A549 (cell line): ENCODE measurements around the gene INSYN2B. TPM values are rescaled to one million over a fixed set of nuclear protein-coding genes. Genes with fewer than 3 reads are reported as not detected.
A peak's percentile ranks its signal among the peaks of the same experiment; 100 is the strongest.
"Not testable (repeated sequence)": the region's sequence is repeated elsewhere in the genome, so short reads cannot be mapped to it uniquely, and the experiment has no call there.

Experiments used
- ATAC-seq, 2 experiments: fragments of 200-7000 bp in 1 of 2; fragments of >200 bp in 1 of 2; cut with Nextera tagmentation in 1 of 2; cut with Tn5 transposase in 1 of 2; 3 replicates each; pipeline versions ENCODE4 v1.8.0 to v1.9.1; 2018 to 2020; ENCODE audit warnings: mild to moderate bottlenecking in 1 of 2, moderate library complexity in 1 of 2
- CTCF ChIA-PET: fragments of 300-600 bp; sonication (Branson Sonifier 250); formaldehyde crosslinking; extraction: SDS; loops from one replicate; lab custom pipeline; 2021; ENCODE audit warnings: antibody characterized with exemption, inconsistent platforms; lab: Yijun Ruan, JAX
- POLR2A ChIA-PET: fragments of 350-600 bp; formaldehyde crosslinking; extraction: SDS; loops from one replicate; lab custom pipeline; 2021; ENCODE audit warnings: antibody characterized with exemption, inconsistent platforms; lab: Yijun Ruan, JAX
- DNase-seq, 2 experiments: peaks; one replicate each; pipeline versions ENCODE4 v3.0.0 to v3.0.0-alpha.2; 2011 to 2016; ENCODE audit warnings: low read depth in 1 of 2, low spot score in 1 of 2
- FAIRE-seq: peaks from 2 replicates; lab custom pipeline; 2011; peaks lifted over from hg19 to GRCh38; lab: Jason Lieb, UNC
- H3K27ac ChIP-seq, 2 experiments: fragments of >200 bp; sonication (Bioruptor Twin); formaldehyde crosslinking; 3 replicates each; pipeline ENCODE4 v1.5.1; 2016 to 2017
- H3K4me1 ChIP-seq: fragments of >200 bp; sonication (Bioruptor Twin); formaldehyde crosslinking; 3 replicates; pipeline ENCODE4 v1.6.1; 2016
- H3K4me2 ChIP-seq: fragments of >200 bp; sonication (Bioruptor Twin); formaldehyde crosslinking; 3 replicates; pipeline ENCODE4 v1.6.1; 2016
- H3K4me3 ChIP-seq: fragments of >200 bp; sonication (Bioruptor Twin); formaldehyde crosslinking; 3 replicates; pipeline ENCODE4 v1.5.1; 2016
- H3K9me3 ChIP-seq: fragments of >200 bp; sonication (Bioruptor Twin); formaldehyde crosslinking; 3 replicates; pipeline ENCODE4 v1.6.1; 2016
- CBX2 ChIP-seq: fragments of 200-600 bp; sonication (generic); IDR thresholded peaks from 2 replicates; pipeline ENCODE4 v1.6.1; 2016; ENCODE audit warnings: low read depth, mild to moderate bottlenecking, borderline replicate concordance
- CBX8 ChIP-seq: fragments of 200-600 bp; sonication (generic); IDR thresholded peaks from 2 replicates; pipeline ENCODE4 v1.6.1; 2016
- CHD2 ChIP-seq: fragments of 150-350 bp; IDR thresholded peaks from 2 replicates; pipeline ENCODE4 v1.6.1; 2014; ENCODE audit warnings: low read length; ENCODE audit not compliant: partially characterized antibody
- EHF ChIP-seq: fragments of 250-450 bp; sonication (Bioruptor Pico); IDR thresholded peaks from 2 replicates; pipeline ENCODE4 v1.5.0; 2020; ENCODE audit warnings: mild to moderate bottlenecking
- EHMT2 ChIP-seq: fragments of 200-600 bp; sonication (generic); IDR thresholded peaks from 2 replicates; pipeline ENCODE4 v1.6.1; 2016; ENCODE audit warnings: antibody characterized with exemption, low read depth, mild to moderate bottlenecking, moderate library complexity
- FOSL2 ChIP-seq, 2 experiments: fragments of 450-650 bp in 1 of 2; fragments of >200 bp in 1 of 2; sonication (Bioruptor Twin) in 1 of 2; formaldehyde crosslinking; IDR thresholded peaks; 2 replicates each; pipeline versions ENCODE4 v1.5.0 to v1.6.1; 2016 to 2020; ENCODE audit warnings: mild to moderate bottlenecking in 1 of 2, moderate library complexity in 1 of 2
- FOXS1 ChIP-seq: fragments of 250-450 bp; sonication (Bioruptor Pico); IDR thresholded peaks from 2 replicates; pipeline ENCODE4 v1.5.0; 2020; ENCODE audit warnings: mild to moderate bottlenecking, moderate library complexity
- HEYL ChIP-seq: fragments of 250-450 bp; sonication (Bioruptor Pico); IDR thresholded peaks from 2 replicates; pipeline ENCODE4 v1.8.0; 2021; ENCODE audit warnings: mild to moderate bottlenecking, moderate library complexity
- HOXA7 ChIP-seq: fragments of 250-450 bp; sonication (Bioruptor Pico); IDR thresholded peaks from 2 replicates; pipeline ENCODE4 v1.5.0; 2020; ENCODE audit warnings: mild to moderate bottlenecking, moderate library complexity
- HOXB5 ChIP-seq: fragments of 250-450 bp; sonication (Bioruptor Pico); IDR thresholded peaks from 2 replicates; pipeline ENCODE4 v1.5.0; 2020; ENCODE audit warnings: mild to moderate bottlenecking, moderate library complexity
- JUN ChIP-seq, 2 experiments: fragments of >200 bp; sonication (Bioruptor Twin); formaldehyde crosslinking; IDR thresholded peaks; 2 replicates in 1 of 2; 3 replicates in 1 of 2; pipeline ENCODE4 v1.6.1; 2016 to 2017
- JUNB ChIP-seq: fragments of >200 bp; sonication (Bioruptor Twin); formaldehyde crosslinking; IDR thresholded peaks from 2 replicates; pipeline ENCODE4 v1.6.1; 2016
- KDM1A ChIP-seq: fragments of 200-600 bp; sonication (generic); IDR thresholded peaks from 2 replicates; pipeline ENCODE4 v1.6.1; 2016; ENCODE audit warnings: low read depth, mild to moderate bottlenecking
- MAZ ChIP-seq: fragments of 150-350 bp; IDR thresholded peaks from 2 replicates; pipeline ENCODE4 v1.6.1; 2014; ENCODE audit warnings: antibody characterized with exemption, low read depth, low read length, borderline replicate concordance
- MYC ChIP-seq: IDR thresholded peaks from 2 replicates; pipeline ENCODE4 v1.6.1; 2012; ENCODE audit warnings: mild to moderate bottlenecking, inconsistent platforms, low read length, improper control_type of control experiment, borderline replicate concordance
- PHF8 ChIP-seq: fragments of 200-600 bp; sonication (generic); IDR thresholded peaks from 2 replicates; pipeline ENCODE4 v1.6.1; 2016; ENCODE audit warnings: low read depth, mild to moderate bottlenecking, antibody characterized with exemption, moderate library complexity, borderline replicate concordance
- RCOR1 ChIP-seq: fragments of 150-350 bp; IDR thresholded peaks from 2 replicates; pipeline ENCODE4 v1.6.1; 2014; ENCODE audit warnings: antibody characterized with exemption, low read length, low read depth
- RFX5 ChIP-seq: fragments of 450-650 bp; IDR thresholded peaks from 2 replicates; pipeline ENCODE4 v1.7.1; 2014; ENCODE audit warnings: antibody characterized with exemption, mild to moderate bottlenecking, moderate library complexity
- RNF2 ChIP-seq: fragments of 200-600 bp; sonication (generic); IDR thresholded peaks from 2 replicates; pipeline ENCODE4 v1.6.1; 2016; ENCODE audit warnings: low read depth, mild to moderate bottlenecking, antibody characterized with exemption, moderate library complexity, borderline replicate concordance
- SREBF2 ChIP-seq: fragments of 450-650 bp; IDR thresholded peaks from 2 replicates; pipeline ENCODE4 v1.6.1; 2014; ENCODE audit warnings: mild to moderate bottlenecking, moderate library complexity
- ZC3H11A ChIP-seq: fragments of 450-650 bp; IDR thresholded peaks from 2 replicates; pipeline ENCODE4 v1.6.1; 2014; ENCODE audit warnings: antibody characterized with exemption, mild to moderate bottlenecking
- ZFP36 ChIP-seq: fragments of 450-650 bp; IDR thresholded peaks from 2 replicates; pipeline ENCODE4 v1.6.1; 2014; ENCODE audit warnings: borderline replicate concordance; ENCODE audit not compliant: partially characterized antibody
- ZSCAN20 ChIP-seq: fragments of 250-450 bp; sonication (Bioruptor Pico); IDR thresholded peaks from 2 replicates; pipeline ENCODE4 v1.8.0; 2022; ENCODE audit warnings: mild to moderate bottlenecking, moderate library complexity
- WGBS: methylation state at CpG from one replicate; pipeline ENCODE4 v1.1.6; 2017; ENCODE audit errors: missing lambda C conversion rate; 5-methylcytosine and 5-hydroxymethylcytosine counted together
- polyA plus RNA-seq, 4 experiments: library from polyadenylated mRNA; depleted of rRNA in 3 of 4; stranded (reverse); fragments of >200 nt; fragmentation: RNase III in 1 of 4; extraction: RNeasy Plus Mini Kit Qiagen cat#74134 plus additional on column Dnase treatment in 1 of 4; gene quantifications; 2 replicates in 3 of 4; 3 replicates in 1 of 4; pipeline ENCODE4 v1.2.3, GENCODE V29; 2011 to 2017
- TF ChIP-seq, protein P1 (sequence below): fragments of 250-450 bp; sonication (Bioruptor Pico); IDR thresholded peaks from 2 replicates; pipeline ENCODE4 v1.5.0; 2021; ENCODE audit warnings: mild to moderate bottlenecking, moderate library complexity, borderline replicate concordance
- TF ChIP-seq, protein P2 (sequence below): fragments of >200 bp; sonication (Bioruptor Twin); formaldehyde crosslinking; IDR thresholded peaks from 2 replicates; pipeline ENCODE4 v1.6.1; 2016
- TF ChIP-seq, protein P3 (sequence below): IDR thresholded peaks from 2 replicates; pipeline ENCODE4 v1.6.1; 2012
- TF ChIP-seq, protein P4 (sequence below): fragments of 150-350 bp; IDR thresholded peaks from 2 replicates; pipeline ENCODE4 v1.6.1; 2014; ENCODE audit warnings: low read depth, mild to moderate bottlenecking, low read length
- TF ChIP-seq, protein P5 (sequence below): fragments of >200 bp; sonication (Bioruptor Twin); formaldehyde crosslinking; IDR thresholded peaks from 3 replicates; pipeline ENCODE4 v1.5.1; 2016

INSYN2B gene
- polyA plus RNA-seq, 2 of the 4 experiments (the other 2 are of a cell fraction), result 0.26 to 0.46 TPM

DNA sequence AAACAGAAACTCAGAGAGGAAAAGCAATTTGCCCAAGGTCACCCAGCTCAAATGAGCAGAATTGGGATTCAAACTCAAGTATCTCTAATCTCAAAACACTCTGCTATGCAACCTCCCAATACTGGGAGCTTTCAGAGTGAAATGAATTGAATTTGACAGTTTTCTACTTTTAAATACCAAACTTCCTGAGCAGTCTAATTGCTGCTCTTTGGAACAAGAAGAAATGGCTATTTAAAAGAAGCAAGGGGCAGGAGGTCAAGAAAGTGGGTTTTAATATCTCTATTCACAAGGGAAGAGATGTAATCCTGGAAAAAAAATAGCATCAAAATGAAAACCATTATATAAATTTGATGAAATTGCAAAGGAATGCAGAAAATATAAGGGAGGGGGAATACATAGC lies 142.6 kb downstream of the INSYN2B start:
- ATAC-seq (no peak), DNase-seq (no peak), FAIRE-seq (no peak)
- no peak for TF ChIP-seq RFX5
- TF ChIP-seq CBX8, result no peak
- TF ChIP-seq JUNB, result no peak
- TF ChIP-seq RNF2, result no peak
- TF ChIP-seq, protein P1, sequence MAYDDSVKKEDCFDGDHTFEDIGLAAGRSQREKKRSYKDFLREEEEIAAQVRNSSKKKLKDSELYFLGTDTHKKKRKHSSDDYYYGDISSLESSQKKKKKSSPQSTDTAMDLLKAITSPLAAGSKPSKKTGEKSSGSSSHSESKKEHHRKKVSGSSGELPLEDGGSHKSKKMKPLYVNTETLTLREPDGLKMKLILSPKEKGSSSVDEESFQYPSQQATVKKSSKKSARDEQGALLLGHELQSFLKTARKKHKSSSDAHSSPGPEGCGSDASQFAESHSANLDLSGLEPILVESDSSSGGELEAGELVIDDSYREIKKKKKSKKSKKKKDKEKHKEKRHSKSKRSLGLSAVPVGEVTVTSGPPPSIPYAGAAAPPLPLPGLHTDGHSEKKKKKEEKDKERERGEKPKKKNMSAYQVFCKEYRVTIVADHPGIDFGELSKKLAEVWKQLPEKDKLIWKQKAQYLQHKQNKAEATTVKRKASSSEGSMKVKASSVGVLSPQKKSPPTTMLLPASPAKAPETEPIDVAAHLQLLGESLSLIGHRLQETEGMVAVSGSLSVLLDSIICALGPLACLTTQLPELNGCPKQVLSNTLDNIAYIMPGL, result no peak
- no peak for TF ChIP-seq KDM1A
- TF ChIP-seq, protein P2, sequence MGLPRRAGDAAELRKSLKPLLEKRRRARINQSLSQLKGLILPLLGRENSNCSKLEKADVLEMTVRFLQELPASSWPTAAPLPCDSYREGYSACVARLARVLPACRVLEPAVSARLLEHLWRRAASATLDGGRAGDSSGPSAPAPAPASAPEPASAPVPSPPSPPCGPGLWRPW, result no peak
- TF ChIP-seq ZSCAN20 (CRISPR knock-in tag), result no peak
- TF ChIP-seq SREBF2, result no peak
- no peak for TF ChIP-seq FOSL2 (IDR thresholded peaks at IDR 0.05)
- TF ChIP-seq FOSL2 (CRISPR knock-in tag; IDR thresholded peaks at IDR 0.05), result no peak
- TF ChIP-seq, protein P3, sequence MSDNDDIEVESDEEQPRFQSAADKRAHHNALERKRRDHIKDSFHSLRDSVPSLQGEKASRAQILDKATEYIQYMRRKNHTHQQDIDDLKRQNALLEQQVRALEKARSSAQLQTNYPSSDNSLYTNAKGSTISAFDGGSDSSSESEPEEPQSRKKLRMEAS, result no peak
- TF ChIP-seq FOXS1 (CRISPR knock-in tag), result no peak
- no peak for TF ChIP-seq PHF8
- TF ChIP-seq ZC3H11A, result no peak
- TF ChIP-seq HOXB5 (CRISPR knock-in tag), result no peak
- TF ChIP-seq, protein P4, sequence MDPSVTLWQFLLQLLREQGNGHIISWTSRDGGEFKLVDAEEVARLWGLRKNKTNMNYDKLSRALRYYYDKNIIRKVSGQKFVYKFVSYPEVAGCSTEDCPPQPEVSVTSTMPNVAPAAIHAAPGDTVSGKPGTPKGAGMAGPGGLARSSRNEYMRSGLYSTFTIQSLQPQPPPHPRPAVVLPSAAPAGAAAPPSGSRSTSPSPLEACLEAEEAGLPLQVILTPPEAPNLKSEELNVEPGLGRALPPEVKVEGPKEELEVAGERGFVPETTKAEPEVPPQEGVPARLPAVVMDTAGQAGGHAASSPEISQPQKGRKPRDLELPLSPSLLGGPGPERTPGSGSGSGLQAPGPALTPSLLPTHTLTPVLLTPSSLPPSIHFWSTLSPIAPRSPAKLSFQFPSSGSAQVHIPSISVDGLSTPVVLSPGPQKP, result no peak
- no peak for TF ChIP-seq ZFP36
- no peak for TF ChIP-seq RCOR1
- TF ChIP-seq HEYL (CRISPR knock-in tag), result no peak
- TF ChIP-seq, protein P5, sequence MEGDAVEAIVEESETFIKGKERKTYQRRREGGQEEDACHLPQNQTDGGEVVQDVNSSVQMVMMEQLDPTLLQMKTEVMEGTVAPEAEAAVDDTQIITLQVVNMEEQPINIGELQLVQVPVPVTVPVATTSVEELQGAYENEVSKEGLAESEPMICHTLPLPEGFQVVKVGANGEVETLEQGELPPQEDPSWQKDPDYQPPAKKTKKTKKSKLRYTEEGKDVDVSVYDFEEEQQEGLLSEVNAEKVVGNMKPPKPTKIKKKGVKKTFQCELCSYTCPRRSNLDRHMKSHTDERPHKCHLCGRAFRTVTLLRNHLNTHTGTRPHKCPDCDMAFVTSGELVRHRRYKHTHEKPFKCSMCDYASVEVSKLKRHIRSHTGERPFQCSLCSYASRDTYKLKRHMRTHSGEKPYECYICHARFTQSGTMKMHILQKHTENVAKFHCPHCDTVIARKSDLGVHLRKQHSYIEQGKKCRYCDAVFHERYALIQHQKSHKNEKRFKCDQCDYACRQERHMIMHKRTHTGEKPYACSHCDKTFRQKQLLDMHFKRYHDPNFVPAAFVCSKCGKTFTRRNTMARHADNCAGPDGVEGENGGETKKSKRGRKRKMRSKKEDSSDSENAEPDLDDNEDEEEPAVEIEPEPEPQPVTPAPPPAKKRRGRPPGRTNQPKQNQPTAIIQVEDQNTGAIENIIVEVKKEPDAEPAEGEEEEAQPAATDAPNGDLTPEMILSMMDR, result no peak
- ChIA-PET CTCF (interaction anchor here (1.3 kb wide), 1 partner anchor 28 kb away, joined by 3 read pairs; no protein-coding TSS in a partner anchor), POLR2A (no interaction called here)
- Histone ChIP-seq H3K4me2 (no peak overlapping the region), H3K4me1 (no peaks in the 10 kb centered on the region), H3K27ac (no peak overlapping the region), H3K9me3 (no peaks in the 10 kb centered on the region), H3K4me3 (no peak overlapping the region)

DNA sequence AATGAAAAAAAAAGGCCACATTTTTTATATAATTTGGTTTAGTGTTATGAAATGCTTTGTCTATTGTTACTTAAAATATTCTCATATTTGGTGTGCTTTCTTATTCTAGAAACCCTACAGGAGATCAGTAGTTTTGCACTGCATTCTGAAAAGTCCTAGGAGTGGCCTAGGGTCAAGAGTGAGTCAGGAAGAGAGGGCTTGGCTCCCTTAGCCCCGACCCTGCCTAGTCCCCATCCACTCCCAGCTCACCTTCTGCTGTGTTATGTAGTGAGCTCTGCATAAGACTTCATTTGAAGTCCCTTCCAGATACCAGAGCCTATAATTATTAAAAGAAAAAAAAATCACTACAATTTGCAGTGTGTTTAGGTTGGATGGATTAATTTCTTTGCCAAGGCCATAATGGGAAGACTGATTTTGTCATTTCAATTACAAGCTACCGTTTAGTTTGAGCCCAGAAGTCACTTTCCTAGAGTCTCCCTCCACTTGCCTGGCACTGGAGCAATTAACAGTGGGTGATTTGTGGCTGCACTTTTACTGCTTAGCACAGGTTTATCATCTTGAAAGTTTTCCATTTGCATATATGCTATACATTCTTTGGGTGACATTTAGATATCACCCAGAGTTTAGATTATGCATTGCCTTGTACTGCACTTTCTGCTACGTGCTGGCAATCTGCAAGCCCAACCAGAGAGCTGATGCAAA lies 143.3 kb downstream of the INSYN2B start:
- ATAC-seq, result peak in 1 of 2 experiments; percentile 35; a peak in 1 of 6 replicates
- no peak overlapping the region for H3K4me2 ChIP-seq
- no peaks in the 10 kb centered on the region for H3K9me3 ChIP-seq
- WGBS, result 24% methylated on average over 3 of the region's 3 CpGs
- no peak for FAIRE-seq
- H3K27ac ChIP-seq, result no peak overlapping the region
- no peak for DNase-seq
- H3K4me1 ChIP-seq, result no peaks in the 10 kb centered on the region
- POLR2A ChIA-PET, result no interaction called here
- CTCF ChIA-PET, result interaction anchor here (1.2 to 1.3 kb wide), 2 partner anchors 10 to 27 kb away, joined by 3 read pairs; no protein-coding TSS in a partner anchor
- TF ChIP-seq ZC3H11A (no peak), MYC (no peak), EHF (no peak), MAZ (no peak), HOXA7 (CRISPR knock-in tag) (no peak), CHD2 (no peak), JUN (IDR thresholded peaks at IDR 0.05) (no peak), CBX2 (no peak), EHMT2 (no peak)
- H3K4me3 ChIP-seq, result no peak overlapping the region

DNA sequence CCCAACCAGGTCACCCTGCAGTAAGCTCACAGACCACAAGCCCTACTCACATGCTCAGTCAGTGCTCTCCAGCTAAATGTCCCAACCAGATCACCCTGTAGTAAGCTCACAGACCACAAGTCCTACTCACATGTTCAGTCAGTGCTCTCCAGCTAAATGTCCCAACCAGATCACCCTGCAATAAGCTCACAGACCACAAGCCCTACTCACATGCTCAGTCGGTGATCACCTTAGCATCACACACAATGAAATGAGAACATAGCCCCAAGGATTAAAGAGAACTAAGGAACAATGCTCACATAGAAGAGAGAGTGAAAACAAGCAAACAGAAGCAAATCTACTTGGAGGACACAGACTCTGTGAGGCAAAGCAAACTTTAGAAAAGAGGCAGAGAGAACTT lies 145.8 kb downstream of the INSYN2B start:
- FAIRE-seq, H3K4me2 ChIP-seq, CTCF ChIA-PET, POLR2A ChIA-PET, H3K9me3 ChIP-seq, H3K4me1 ChIP-seq, H3K4me3 ChIP-seq, DNase-seq, ATAC-seq, H3K27ac ChIP-seq: not testable (repeated sequence)
- whole genome bisulfite sequencing, result 43% methylated on average over 1 of the region's 1 CpG
